Ishikawa (cell line): ENCODE measurements around the gene CD22.

Source experiments
- CEBPB ChIP-seq: IDR thresholded peaks from 2 replicates; pipeline ENCODE4 v1.6.1; 2012
- CREB1 ChIP-seq: IDR thresholded peaks from 2 replicates; pipeline ENCODE4 v1.6.1; 2012; ENCODE audit warnings: low read depth
- EGR1 ChIP-seq: IDR thresholded peaks from 2 replicates; pipeline ENCODE4 v1.6.1; 2012
- EP300 ChIP-seq: IDR thresholded peaks from 2 replicates; pipeline ENCODE4 v1.6.1; 2012; ENCODE audit warnings: borderline replicate concordance
- FOXM1 ChIP-seq: IDR thresholded peaks from 2 replicates; pipeline ENCODE4 v1.6.1; 2012; ENCODE audit warnings: low read depth, borderline replicate concordance
- NFIC ChIP-seq: IDR thresholded peaks from 2 replicates; pipeline ENCODE4 v1.6.1; 2012
- RAD21 ChIP-seq: IDR thresholded peaks from 2 replicates; pipeline ENCODE4 v1.6.1; 2012; ENCODE audit warnings: low read depth
- TAF1 ChIP-seq: IDR thresholded peaks from 2 replicates; pipeline ENCODE4 v1.6.1; 2012; ENCODE audit warnings: low read depth, mild to moderate bottlenecking
- TCF12 ChIP-seq: IDR thresholded peaks from 2 replicates; pipeline ENCODE4 v1.6.1; 2012; ENCODE audit warnings: low read depth
- TEAD4 ChIP-seq: IDR thresholded peaks from 2 replicates; pipeline ENCODE4 v1.6.1; 2012
- YY1 ChIP-seq: IDR thresholded peaks from 2 replicates; pipeline ENCODE4 v1.6.1; 2012; ENCODE audit warnings: low read depth
- ZBTB7A ChIP-seq: IDR thresholded peaks from 2 replicates; pipeline ENCODE4 v1.6.1; 2012; ENCODE audit warnings: low read depth
- TF ChIP-seq, protein P1 (sequence below): IDR thresholded peaks from 2 replicates; pipeline ENCODE4 v1.6.1; 2012
- TF ChIP-seq, protein P2 (sequence below): IDR thresholded peaks from 2 replicates; pipeline ENCODE4 v1.6.1; 2012; ENCODE audit warnings: low read depth, mild to moderate bottlenecking
- TF ChIP-seq, protein P3 (sequence below): IDR thresholded peaks from 2 replicates; pipeline ENCODE4 v1.6.1; 2012

The CD22 gene

DNA sequence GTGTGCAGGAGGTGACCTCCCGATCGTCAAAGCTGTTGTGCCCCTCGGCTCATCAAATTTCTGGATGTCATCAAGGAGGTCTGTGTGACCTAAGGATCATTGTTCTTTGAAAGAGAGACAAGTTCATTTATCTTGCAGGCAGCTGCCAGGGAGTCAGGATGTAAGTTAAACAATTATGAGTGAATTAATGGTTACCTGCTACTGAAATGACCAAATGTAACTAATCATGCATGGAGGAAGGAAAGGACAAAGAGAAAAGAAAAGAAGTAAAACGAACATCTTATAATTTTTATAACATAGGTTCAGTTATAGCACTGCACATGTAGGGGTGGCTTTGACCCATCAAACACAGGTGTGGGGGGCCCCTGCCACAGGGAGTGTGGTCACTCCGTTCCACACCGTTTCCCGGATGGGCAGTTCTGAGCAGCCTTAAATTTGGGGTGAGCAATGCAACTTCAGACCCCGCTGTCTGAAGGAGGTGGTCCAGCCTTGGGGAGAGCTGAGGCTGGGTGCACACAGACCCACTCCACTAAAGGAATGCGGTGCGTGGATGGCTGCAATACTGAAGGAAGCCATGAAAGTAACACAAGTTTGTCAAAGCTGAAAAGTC lies 5.3 kb downstream of the CD22 start:
- TF ChIP-seq CEBPB (no peak), TAF1 (no peak), TEAD4 (no peak), EGR1 (no peak), EP300 (no peak), FOXM1 (no peak)
- TF ChIP-seq, protein P1, sequence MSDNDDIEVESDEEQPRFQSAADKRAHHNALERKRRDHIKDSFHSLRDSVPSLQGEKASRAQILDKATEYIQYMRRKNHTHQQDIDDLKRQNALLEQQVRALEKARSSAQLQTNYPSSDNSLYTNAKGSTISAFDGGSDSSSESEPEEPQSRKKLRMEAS: no peak
- TF ChIP-seq, protein P2, sequence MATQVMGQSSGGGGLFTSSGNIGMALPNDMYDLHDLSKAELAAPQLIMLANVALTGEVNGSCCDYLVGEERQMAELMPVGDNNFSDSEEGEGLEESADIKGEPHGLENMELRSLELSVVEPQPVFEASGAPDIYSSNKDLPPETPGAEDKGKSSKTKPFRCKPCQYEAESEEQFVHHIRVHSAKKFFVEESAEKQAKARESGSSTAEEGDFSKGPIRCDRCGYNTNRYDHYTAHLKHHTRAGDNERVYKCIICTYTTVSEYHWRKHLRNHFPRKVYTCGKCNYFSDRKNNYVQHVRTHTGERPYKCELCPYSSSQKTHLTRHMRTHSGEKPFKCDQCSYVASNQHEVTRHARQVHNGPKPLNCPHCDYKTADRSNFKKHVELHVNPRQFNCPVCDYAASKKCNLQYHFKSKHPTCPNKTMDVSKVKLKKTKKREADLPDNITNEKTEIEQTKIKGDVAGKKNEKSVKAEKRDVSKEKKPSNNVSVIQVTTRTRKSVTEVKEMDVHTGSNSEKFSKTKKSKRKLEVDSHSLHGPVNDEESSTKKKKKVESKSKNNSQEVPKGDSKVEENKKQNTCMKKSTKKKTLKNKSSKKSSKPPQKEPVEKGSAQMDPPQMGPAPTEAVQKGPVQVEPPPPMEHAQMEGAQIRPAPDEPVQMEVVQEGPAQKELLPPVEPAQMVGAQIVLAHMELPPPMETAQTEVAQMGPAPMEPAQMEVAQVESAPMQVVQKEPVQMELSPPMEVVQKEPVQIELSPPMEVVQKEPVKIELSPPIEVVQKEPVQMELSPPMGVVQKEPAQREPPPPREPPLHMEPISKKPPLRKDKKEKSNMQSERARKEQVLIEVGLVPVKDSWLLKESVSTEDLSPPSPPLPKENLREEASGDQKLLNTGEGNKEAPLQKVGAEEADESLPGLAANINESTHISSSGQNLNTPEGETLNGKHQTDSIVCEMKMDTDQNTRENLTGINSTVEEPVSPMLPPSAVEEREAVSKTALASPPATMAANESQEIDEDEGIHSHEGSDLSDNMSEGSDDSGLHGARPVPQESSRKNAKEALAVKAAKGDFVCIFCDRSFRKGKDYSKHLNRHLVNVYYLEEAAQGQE: no peak
- TF ChIP-seq, protein P3, sequence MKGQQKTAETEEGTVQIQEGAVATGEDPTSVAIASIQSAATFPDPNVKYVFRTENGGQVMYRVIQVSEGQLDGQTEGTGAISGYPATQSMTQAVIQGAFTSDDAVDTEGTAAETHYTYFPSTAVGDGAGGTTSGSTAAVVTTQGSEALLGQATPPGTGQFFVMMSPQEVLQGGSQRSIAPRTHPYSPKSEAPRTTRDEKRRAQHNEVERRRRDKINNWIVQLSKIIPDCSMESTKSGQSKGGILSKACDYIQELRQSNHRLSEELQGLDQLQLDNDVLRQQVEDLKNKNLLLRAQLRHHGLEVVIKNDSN: no peak

DNA sequence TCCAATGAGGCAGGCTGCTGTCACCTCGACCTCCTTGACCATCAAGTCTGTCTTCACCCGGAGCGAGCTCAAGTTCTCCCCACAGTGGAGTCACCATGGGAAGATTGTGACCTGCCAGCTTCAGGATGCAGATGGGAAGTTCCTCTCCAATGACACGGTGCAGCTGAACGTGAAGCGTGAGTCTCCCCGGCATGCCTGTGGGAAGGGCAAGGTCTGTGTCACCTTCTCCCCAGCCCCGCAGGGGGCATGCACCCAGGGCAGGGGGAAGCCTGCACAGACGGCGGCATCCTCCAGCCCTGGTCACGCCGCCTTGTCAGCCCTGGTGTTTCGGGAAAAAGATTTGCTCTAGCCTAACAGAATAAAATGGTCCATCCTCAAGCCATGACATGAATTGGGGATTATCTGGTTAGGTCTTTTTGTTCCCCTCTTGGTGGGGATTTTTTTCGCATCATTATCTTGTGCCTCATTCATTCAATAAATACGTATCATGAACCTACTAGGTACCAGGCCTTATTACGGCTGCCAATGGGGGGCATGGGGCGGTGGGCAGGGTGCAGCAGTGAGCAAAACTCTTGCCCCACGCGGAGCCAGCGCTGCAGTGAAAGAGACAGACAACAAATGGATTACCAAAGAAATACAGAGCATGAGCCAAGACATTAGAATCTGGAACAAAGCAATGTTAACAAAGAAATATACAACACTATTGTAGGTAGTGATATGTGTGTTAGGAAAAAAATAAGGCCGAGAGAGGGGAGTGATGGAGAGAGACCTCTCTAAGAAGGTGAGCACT lies 7.4 kb downstream of the CD22 start:
- TF ChIP-seq TCF12 (no peak), EP300 (no peak), CREB1 (no peak), TEAD4 (no peak), RAD21 (no peak), YY1 (no peak), TAF1 (no peak), EGR1 (no peak), ZBTB7A (no peak), CEBPB (no peak), FOXM1 (no peak), NFIC (no peak)
- TF ChIP-seq, protein P3: no peak
- TF ChIP-seq, protein P1: no peak
- TF ChIP-seq, protein P2: no peak

DNA sequence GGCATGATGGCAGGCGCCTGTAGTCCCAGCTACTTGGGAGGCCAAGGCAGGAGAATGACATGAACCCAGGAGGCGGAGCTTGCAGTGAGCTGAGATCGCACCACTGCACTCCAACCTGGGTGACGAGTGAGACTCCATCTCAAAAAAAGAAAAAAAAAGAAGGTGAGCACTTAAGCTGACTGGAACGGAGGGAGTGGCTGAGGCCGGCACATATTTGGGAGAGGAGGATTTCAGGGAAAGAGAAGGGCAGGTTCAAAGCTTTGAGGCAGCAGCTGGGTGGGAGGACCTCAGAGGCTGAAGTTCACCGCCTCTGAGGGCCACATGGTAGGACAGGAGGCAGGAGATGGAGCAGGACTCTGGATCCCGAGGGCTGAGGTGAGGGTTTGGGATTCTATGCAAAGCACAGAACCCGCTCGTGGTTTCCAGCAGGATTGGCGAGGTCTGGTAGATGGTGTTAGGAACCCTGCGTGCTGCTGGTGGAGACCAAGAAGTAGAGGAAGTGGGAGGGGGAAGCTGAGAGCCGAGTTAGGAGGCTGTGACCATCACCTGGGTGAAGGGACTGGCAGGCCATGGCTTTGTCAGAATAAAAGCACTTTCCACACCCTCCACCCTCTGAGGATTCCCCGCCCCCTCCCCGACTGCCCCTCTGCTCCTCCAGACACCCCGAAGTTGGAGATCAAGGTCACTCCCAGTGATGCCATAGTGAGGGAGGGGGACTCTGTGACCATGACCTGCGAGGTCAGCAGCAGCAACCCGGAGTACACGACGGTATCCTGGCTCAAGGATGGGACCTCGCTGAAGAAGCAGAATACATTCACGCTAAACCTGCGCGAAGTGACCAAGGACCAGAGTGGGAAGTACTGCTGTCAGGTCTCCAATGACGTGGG lies 8.4 kb downstream of the CD22 start:
- TF ChIP-seq, protein P2: no peak
- no peak for TF ChIP-seq EP300
- TF ChIP-seq RAD21: no peak
- no peak for TF ChIP-seq ZBTB7A
- no peak for TF ChIP-seq CREB1
- no peak for TF ChIP-seq TAF1
- TF ChIP-seq CEBPB: no peak
- no peak for TF ChIP-seq EGR1
- TF ChIP-seq, protein P1: no peak
- no peak for TF ChIP-seq FOXM1
- TF ChIP-seq, protein P3: no peak
- TF ChIP-seq TCF12: no peak
- no peak for TF ChIP-seq TEAD4
- no peak for TF ChIP-seq NFIC
- TF ChIP-seq YY1: no peak
